Prostate gland (tissue), 2 donors: ENCODE data around the gene ETV5. TPM values are rescaled to one million over a fixed set of nuclear protein-coding genes. Genes with fewer than 3 reads are reported as not detected.

Source experiments
- DNase-seq: peaks from one replicate; pipeline ENCODE4 v3.0.0-alpha.2; 2019; ENCODE audit warnings: low spot score
- H3K27ac ChIP-seq, 2 donors: fragments of 200-600 bp; sonication (generic); 2 replicates each; pipeline ENCODE4 v1.5.1; 2017 to 2019
- H3K27me3 ChIP-seq: fragments of 200-600 bp; sonication (generic); replicated peaks from 2 replicates; pipeline ENCODE4 v1.5.1; 2019; ENCODE audit not compliant: insufficient read depth
- H3K36me3 ChIP-seq, 2 donors: fragments of 200-600 bp; sonication (generic); 1 replicate in 1 of 2; 2 replicates in 1 of 2; pipeline versions ENCODE4 v1.5.1 to v1.8.1; 2017 to 2019
- H3K4me1 ChIP-seq: fragments of 200-600 bp; sonication (generic); replicated peaks from 2 replicates; pipeline ENCODE4 v1.5.1; 2019
- H3K4me3 ChIP-seq, 2 donors: fragments of 200-600 bp; sonication (generic); 2 replicates each; pipeline ENCODE4 v1.5.1; 2017 to 2019
- H3K9me3 ChIP-seq: fragments of 200-600 bp; sonication (generic); 2 replicates; pipeline ENCODE4 v1.5.1; 2017
- POLR2A ChIP-seq: fragments of 450-650 bp; IDR thresholded peaks from one replicate; pipeline ENCODE4 v1.6.1; 2016; ENCODE audit warnings: antibody characterized with exemption, mild to moderate bottlenecking
- POLR2AphosphoS5 ChIP-seq: sonication (generic); formaldehyde crosslinking; IDR thresholded peaks from one replicate; pipeline ENCODE4 v1.6.1; 2017; ENCODE audit warnings: antibody characterized with exemption
- WGBS: methylation state at CpG from one replicate; pipeline ENCODE4 v1.1.5; 2018; 5-methylcytosine and 5-hydroxymethylcytosine counted together
- intact Hi-C: fragments of 100-400 bp; cut with DNase I; formaldehyde crosslinking; loops from one replicate; pipeline ENCODE4 v1.14.2; 2022
- total RNA-seq, 2 donors: library from RNA; depleted of rRNA; stranded (reverse); fragments of >200 nt; gene quantifications; one replicate each; pipeline ENCODE4 v1.1.0, GENCODE V29; 2016
- TF ChIP-seq, protein P1 (sequence below), 4 experiments: fragments of 200-600 bp in 2 of 4; fragments of 450-650 bp in 2 of 4; sonication (generic) in 2 of 4; IDR thresholded peaks; 1 replicate in 3 of 4; 2 replicates in 1 of 4; pipeline ENCODE4 v1.5.1; 2016 to 2019; ENCODE audit warnings: antibody characterized with exemption in 4 of 4, mild to moderate bottlenecking in 2 of 4, moderate library complexity in 2 of 4

ETV5 gene
- total RNA-seq, 2 donors from 2014 or later = 16.5 to 17.6 TPM

DNA sequence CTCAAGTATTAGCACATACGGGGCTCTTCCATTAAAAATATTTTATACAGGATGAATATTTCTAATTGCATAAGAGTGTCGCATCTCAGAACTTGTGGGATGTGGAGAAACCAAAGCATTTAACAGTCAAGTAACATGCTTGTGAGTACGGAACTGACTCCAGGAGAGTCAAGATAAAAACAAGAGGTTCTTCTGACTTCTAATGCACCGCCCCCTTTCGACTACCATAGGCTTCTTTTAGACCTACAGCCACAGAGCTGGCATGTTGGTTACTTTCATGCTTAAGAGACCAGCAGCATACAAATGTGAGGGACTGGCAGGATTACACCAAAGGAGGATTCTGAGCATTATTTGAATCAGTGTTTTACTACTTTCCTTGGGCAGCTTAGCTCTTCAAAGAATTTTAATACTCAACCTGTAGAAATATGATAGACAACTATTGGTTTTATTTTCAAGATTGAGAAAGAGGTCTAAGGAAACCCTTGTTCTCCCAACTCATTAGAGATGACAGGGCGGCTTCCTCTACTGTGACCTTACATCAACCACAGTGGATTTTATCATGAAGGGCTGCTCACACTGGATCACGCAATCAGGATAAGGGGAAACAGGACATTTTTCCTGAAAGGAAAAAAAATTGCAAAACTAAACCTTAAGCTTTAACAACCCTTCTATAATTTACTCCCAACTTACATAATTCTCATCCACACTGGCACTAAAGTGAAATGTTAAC, 14.0 kb downstream of the ETV5 start:
- WGBS = 84% methylated on average over 7 of the region's 7 CpGs
- DNase-seq = no peak
- TF ChIP-seq POLR2AphosphoS5 = no peak
- TF ChIP-seq, protein P1, sequence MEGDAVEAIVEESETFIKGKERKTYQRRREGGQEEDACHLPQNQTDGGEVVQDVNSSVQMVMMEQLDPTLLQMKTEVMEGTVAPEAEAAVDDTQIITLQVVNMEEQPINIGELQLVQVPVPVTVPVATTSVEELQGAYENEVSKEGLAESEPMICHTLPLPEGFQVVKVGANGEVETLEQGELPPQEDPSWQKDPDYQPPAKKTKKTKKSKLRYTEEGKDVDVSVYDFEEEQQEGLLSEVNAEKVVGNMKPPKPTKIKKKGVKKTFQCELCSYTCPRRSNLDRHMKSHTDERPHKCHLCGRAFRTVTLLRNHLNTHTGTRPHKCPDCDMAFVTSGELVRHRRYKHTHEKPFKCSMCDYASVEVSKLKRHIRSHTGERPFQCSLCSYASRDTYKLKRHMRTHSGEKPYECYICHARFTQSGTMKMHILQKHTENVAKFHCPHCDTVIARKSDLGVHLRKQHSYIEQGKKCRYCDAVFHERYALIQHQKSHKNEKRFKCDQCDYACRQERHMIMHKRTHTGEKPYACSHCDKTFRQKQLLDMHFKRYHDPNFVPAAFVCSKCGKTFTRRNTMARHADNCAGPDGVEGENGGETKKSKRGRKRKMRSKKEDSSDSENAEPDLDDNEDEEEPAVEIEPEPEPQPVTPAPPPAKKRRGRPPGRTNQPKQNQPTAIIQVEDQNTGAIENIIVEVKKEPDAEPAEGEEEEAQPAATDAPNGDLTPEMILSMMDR (IDR thresholded peaks at IDR 0.05) = no peak
- TF ChIP-seq POLR2A = no peak
- Histone ChIP-seq H3K4me3 (no peak overlapping the region), H3K36me3 (no peaks in the 10 kb centered on the region), H3K27ac (no peak overlapping the region), H3K27me3 (no peaks in the 10 kb centered on the region), H3K9me3 (no peaks in the 10 kb centered on the region), H3K4me1 (no peaks in the 10 kb centered on the region)
- intact Hi-C loops = no loop called here

DNA sequence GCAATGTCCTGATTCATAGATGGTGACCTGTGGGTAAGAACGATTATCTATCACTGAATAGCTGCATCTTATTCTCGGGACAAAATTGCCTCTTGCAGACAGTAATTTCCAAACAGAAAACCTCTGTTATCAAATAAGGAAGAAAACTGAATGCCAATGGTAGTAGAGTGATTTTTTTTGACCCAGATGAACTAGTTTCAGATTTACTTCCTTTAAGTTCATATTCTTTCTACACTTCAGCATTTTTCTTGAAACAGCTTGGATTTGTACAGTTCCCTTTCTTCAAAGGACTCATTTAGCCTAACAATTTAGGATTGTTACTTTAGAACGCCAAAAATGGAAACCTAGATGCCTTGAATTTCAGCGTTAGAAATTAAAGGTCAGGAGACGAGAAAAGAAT, 14.6 kb downstream of the ETV5 start:
- DNase-seq = no peak
- TF ChIP-seq POLR2AphosphoS5 (no peak), POLR2A (no peak)
- TF ChIP-seq, protein P1 (IDR thresholded peaks at IDR 0.05) = no peak
- Histone ChIP-seq H3K36me3 (no peaks in the 10 kb centered on the region), H3K4me3 (no peak overlapping the region), H3K4me1 (no peaks in the 10 kb centered on the region), H3K9me3 (no peaks in the 10 kb centered on the region), H3K27me3 (no peaks in the 10 kb centered on the region), H3K27ac (no peak overlapping the region)
- 83% methylated on average over 5 of the region's 5 CpGs for WGBS
- intact Hi-C loops = no loop called here

DNA sequence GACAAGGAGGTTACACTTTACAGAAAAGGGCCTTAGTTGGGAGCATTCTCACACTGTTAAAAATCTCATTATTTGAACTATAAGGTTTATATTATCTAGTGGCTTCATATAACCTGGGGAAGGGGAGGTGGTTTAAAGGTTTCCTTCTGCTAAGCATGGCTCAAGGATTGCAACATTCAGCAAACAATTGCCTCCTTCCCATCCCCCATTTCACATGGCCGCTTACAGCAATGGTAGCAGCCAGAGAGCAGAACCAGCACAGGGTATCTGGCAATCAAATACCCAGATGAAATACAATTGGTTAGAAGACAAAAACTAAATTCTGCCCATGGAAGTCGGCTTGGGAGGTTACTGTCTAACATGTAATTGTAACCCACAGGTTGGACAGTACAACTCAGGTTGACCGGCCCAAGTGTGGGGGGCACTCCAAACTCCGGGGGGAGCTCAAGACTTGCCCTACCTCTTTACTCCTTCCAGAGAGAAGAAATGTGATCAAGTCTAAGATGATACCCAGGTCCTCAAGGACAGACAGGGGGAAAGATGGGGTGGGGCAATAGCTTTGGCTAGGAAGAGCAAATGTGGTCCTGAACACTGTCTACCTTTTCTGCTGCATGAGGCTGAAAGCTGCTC, 15.5 kb downstream of the ETV5 start:
- TF ChIP-seq POLR2A (no peak), POLR2AphosphoS5 (no peak)
- TF ChIP-seq, protein P1 (IDR thresholded peaks at IDR 0.05) = no peak
- intact Hi-C loops = no loop called here
- Histone ChIP-seq H3K27ac (no peak overlapping the region), H3K4me3 (no peak overlapping the region), H3K4me1 (no peaks in the 10 kb centered on the region), H3K9me3 (no peaks in the 10 kb centered on the region), H3K36me3 (no peaks in the 10 kb centered on the region), H3K27me3 (no peaks in the 10 kb centered on the region)
- 82% methylated on average over 4 of the region's 4 CpGs for WGBS
- no peak for DNase-seq

DNA sequence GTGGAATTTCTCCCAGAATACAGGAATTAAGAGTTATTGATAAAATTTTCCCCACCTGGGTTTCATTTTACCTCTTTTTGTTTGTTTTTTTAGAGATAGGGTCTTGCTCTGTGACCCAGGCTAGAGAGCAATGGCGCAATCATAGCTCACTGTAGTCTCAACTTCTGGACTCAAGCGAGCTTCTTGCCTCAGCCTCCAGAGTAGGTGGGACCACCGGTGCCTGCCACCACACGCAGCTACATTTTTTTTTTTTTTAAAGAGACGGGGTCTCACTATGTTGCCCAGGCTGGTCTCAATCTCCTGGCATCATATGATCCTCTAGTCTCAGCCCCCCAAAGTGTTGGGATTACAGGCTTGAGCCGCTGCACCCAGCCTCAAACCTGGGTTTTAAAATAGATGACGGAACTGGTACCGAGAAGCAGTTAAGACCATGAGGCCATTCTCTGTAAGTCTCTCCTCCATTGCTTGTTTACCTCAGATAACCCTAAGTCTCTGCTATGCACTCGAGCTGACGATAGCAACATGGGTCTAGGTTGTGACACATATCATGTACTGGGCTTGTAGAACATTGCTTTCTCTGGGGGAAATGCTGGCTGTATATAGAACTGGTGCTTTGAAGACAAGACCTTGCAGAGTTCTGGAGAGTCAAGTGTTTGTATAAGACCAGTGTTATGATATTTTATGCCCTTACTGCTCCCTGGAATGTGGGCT, 16.4 kb downstream of the ETV5 start:
- no peaks in the 10 kb centered on the region for H3K9me3 ChIP-seq
- H3K27ac ChIP-seq = no peak overlapping the region

More for the DNA sequence above, 16.4 kb downstream of the ETV5 start:
- no peak for DNase-seq
- intact Hi-C loops = no loop called here
- Histone ChIP-seq H3K4me1 (no peaks in the 10 kb centered on the region), H3K27me3 (no peaks in the 10 kb centered on the region), H3K36me3 (no peaks in the 10 kb centered on the region), H3K4me3 (no peak overlapping the region)
- TF ChIP-seq POLR2AphosphoS5 = no peak
- TF ChIP-seq POLR2A = no peak
- TF ChIP-seq, protein P1 (IDR thresholded peaks at IDR 0.05) = no peak
- WGBS = 89% methylated on average over 10 of the region's 10 CpGs
